ENCODE data around the gene MARCHF10. TPM values are rescaled to one million over a fixed set of nuclear protein-coding genes. Genes with fewer than 3 reads are reported as not detected.
A peak's percentile ranks its signal among the peaks of the same experiment; 100 is the strongest.
"Not testable (repeated sequence)": the region's sequence is repeated elsewhere in the genome, so short reads cannot be mapped to it uniquely, and the experiment has no call there.

Gene MARCHF10
- total and polyA plus RNA-seq, 2 donors (not counting 1 experiment from before 2014, with no cell fraction given), result 0.17 TPM; not detected in 1

DNA sequence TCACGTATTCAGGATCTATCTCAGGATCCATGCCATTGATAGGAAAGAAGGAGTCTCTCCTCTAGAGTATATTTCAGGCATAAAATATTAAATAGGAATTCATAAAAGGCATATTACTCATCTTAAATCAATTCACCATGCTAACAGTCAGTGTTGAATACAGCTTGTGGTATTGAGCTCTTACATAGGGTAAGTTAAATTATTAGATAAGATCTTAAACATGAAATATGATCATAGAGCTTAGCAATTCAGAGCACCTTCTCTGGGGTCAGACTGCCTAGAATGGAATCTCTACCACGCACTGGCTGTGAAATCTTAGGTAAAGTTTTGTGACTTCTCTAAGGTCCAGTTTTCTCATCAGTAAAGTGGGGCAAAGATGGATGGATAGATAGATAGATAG, 20.7 kb downstream of the MARCHF10 start:
- no peak overlapping the region for H3K4me2 ChIP-seq (ENCODE audit: extremely low read depth, insufficient read depth, low read length)
- no peaks in the 10 kb centered on the region for H3K27me3 ChIP-seq (ENCODE audit: control insufficient read depth, insufficient read depth, low read length)
- DNase-seq (ENCODE audit: low read depth in 2 of 2), result peak in 1 of 2 donors; percentile 73
- no peak for TF ChIP-seq EZH2 (IDR thresholded peaks at IDR 0.05; ENCODE audit: low read length, missing control alignments)
- TF ChIP-seq, protein P1, sequence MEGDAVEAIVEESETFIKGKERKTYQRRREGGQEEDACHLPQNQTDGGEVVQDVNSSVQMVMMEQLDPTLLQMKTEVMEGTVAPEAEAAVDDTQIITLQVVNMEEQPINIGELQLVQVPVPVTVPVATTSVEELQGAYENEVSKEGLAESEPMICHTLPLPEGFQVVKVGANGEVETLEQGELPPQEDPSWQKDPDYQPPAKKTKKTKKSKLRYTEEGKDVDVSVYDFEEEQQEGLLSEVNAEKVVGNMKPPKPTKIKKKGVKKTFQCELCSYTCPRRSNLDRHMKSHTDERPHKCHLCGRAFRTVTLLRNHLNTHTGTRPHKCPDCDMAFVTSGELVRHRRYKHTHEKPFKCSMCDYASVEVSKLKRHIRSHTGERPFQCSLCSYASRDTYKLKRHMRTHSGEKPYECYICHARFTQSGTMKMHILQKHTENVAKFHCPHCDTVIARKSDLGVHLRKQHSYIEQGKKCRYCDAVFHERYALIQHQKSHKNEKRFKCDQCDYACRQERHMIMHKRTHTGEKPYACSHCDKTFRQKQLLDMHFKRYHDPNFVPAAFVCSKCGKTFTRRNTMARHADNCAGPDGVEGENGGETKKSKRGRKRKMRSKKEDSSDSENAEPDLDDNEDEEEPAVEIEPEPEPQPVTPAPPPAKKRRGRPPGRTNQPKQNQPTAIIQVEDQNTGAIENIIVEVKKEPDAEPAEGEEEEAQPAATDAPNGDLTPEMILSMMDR (conservative IDR thresholded peaks at IDR 0.05 in 1 of 2, IDR thresholded peaks at IDR 0.05 in 1 of 2; ENCODE audit: low read depth in 1 of 2, low read length in 2 of 2), result no peak
- no peaks in the 10 kb centered on the region for H3K36me3 ChIP-seq (ENCODE audit: control insufficient read depth, insufficient read depth, low read length)
- H2AFZ ChIP-seq (ENCODE audit: low read length), result no peak overlapping the region
- no peaks in the 10 kb centered on the region for H3K79me2 ChIP-seq (ENCODE audit: control insufficient read depth, insufficient read depth, low read length)
- peaks cover 14% of the 10 kb centered on the region for H3K4me1 ChIP-seq (ENCODE audit: control insufficient read depth, extremely low read depth, insufficient read depth, low read length)
- H3K27ac ChIP-seq (ENCODE audit: insufficient read depth, low read length), result no peak overlapping the region
- H4K20me1 ChIP-seq (ENCODE audit: control insufficient read depth, extremely low read depth, insufficient read depth, low read length), result no peaks in the 10 kb centered on the region
- no peak overlapping the region for H3K4me3 ChIP-seq (replicated peaks in 1 of 4; ENCODE audit: control extremely low read depth in 1 of 4, insufficient read depth in 1 of 4, low read depth in 3 of 4, low read length in 4 of 4)
- no peak overlapping the region for H3K9ac ChIP-seq (ENCODE audit: insufficient read depth, low read length)
- H3K9me3 ChIP-seq (ENCODE audit: control insufficient read depth, insufficient read depth, low read depth, low read length), result no peaks in the 10 kb centered on the region

DNA sequence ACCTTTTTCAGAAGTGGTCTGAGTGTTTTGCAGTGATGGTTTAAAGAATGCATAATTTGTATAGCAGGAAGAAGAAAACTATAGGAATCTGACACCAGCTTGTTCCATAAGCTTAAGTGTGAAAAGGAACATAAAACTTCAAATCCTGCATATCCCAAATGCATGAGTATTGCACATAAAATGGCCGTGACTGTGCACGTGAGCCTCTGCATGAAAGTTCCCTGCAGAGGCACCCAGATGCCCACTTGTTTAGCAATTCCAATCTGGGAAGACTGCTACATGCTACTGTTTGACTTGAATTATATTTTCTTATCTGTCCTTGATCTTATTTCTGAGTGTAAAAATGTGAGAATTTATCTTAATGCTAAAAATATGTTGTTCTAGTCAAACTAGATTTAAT, 21.5 kb downstream of the MARCHF10 start:
- Histone ChIP-seq H3K9me3 (ENCODE audit: control insufficient read depth, insufficient read depth, low read depth, low read length) (no peaks in the 10 kb centered on the region), H3K27me3 (ENCODE audit: control insufficient read depth, insufficient read depth, low read length) (no peaks in the 10 kb centered on the region), H3K4me2 (ENCODE audit: extremely low read depth, insufficient read depth, low read length) (no peak overlapping the region), H3K36me3 (ENCODE audit: control insufficient read depth, insufficient read depth, low read length) (no peaks in the 10 kb centered on the region), H4K20me1 (ENCODE audit: control insufficient read depth, extremely low read depth, insufficient read depth, low read length) (no peaks in the 10 kb centered on the region), H3K79me2 (ENCODE audit: control insufficient read depth, insufficient read depth, low read length) (no peaks in the 10 kb centered on the region), H3K4me3 (replicated peaks in 1 of 4; ENCODE audit: control extremely low read depth in 1 of 4, insufficient read depth in 1 of 4, low read depth in 3 of 4, low read length in 4 of 4) (no peak overlapping the region), H3K9ac (ENCODE audit: insufficient read depth, low read length) (no peak overlapping the region), H3K4me1 (ENCODE audit: control insufficient read depth, extremely low read depth, insufficient read depth, low read length) (peaks cover 8% of the 10 kb centered on the region), H2AFZ (ENCODE audit: low read length) (no peak overlapping the region), H3K27ac (ENCODE audit: insufficient read depth, low read length) (no peak overlapping the region)
- TF ChIP-seq, protein P1 (conservative IDR thresholded peaks at IDR 0.05 in 1 of 2, IDR thresholded peaks at IDR 0.05 in 1 of 2; ENCODE audit: low read depth in 1 of 2, low read length in 2 of 2), result no peak
- no peak for TF ChIP-seq EZH2 (IDR thresholded peaks at IDR 0.05; ENCODE audit: low read length, missing control alignments)
- DNase-seq (ENCODE audit: low read depth in 2 of 2), result no peak

DNA sequence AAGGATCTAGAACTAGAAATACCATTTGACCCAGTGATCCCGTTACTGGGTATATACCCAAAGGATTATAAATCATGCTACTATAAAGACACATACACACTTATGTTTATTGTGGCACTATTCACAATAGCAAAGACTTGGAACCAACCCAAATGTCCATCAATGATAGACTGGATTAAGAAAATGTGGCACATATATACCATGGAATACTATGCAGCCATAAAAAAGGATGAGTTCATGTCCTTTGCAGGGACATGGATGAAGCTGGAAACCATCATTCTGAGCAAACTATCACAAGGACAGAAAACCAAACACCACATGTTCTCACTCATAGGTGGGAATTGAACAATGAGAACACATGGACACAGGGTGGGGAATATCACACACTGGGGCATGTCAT, 22.1 kb downstream of the MARCHF10 start:
- not testable (repeated sequence) for H3K27ac ChIP-seq (ENCODE audit: insufficient read depth, low read length); H3K79me2 ChIP-seq (ENCODE audit: control insufficient read depth, insufficient read depth, low read length); H3K4me3 ChIP-seq (replicated peaks in 1 of 4; ENCODE audit: control extremely low read depth in 1 of 4, insufficient read depth in 1 of 4, low read depth in 3 of 4, low read length in 4 of 4); DNase-seq (ENCODE audit: low read depth in 2 of 2); H3K4me1 ChIP-seq (ENCODE audit: control insufficient read depth, extremely low read depth, insufficient read depth, low read length); H3K9me3 ChIP-seq (ENCODE audit: control insufficient read depth, insufficient read depth, low read depth, low read length); H4K20me1 ChIP-seq (ENCODE audit: control insufficient read depth, extremely low read depth, insufficient read depth, low read length); H3K4me2 ChIP-seq (ENCODE audit: extremely low read depth, insufficient read depth, low read length); H3K9ac ChIP-seq (ENCODE audit: insufficient read depth, low read length); H3K36me3 ChIP-seq (ENCODE audit: control insufficient read depth, insufficient read depth, low read length); H3K27me3 ChIP-seq (ENCODE audit: control insufficient read depth, insufficient read depth, low read length); H2AFZ ChIP-seq (ENCODE audit: low read length)

Data from fibroblast of lung (primary cell).